Liver (tissue), 9 donors: ENCODE data around the gene RGS12. TPM values are rescaled to one million over a fixed set of nuclear protein-coding genes. Genes with fewer than 3 reads are reported as not detected.

Source experiments
- DNase-seq: peaks from one replicate; pipeline ENCODE4 v3.0.0-alpha.2; 2017; ENCODE audit warnings: low spot score
- H3K27ac ChIP-seq, 2 donors: one replicate each; pipeline ENCODE4 v1.7.0; 2013; ENCODE audit warnings: inconsistent platforms in 2 of 2, low read length in 2 of 2, control low read depth in 1 of 2, low read depth in 1 of 2, mild to moderate bottlenecking in 1 of 2
- H3K27me3 ChIP-seq, 4 donors: one replicate each; pipeline versions ENCODE4 v1.6.1 to v1.7.0; 2013; ENCODE audit warnings: low read length in 3 of 4, inconsistent platforms in 1 of 4, mild to moderate bottlenecking in 1 of 4, moderate library complexity in 1 of 4; ENCODE audit not compliant: control insufficient read depth in 4 of 4, insufficient read depth in 4 of 4
- H3K36me3 ChIP-seq, 4 donors: one replicate each; pipeline versions ENCODE4 v1.6.1 to v1.7.0; 2013; ENCODE audit warnings: low read length in 3 of 4, mild to moderate bottlenecking in 3 of 4, low read depth in 1 of 4, moderate library complexity in 1 of 4; ENCODE audit not compliant: control insufficient read depth in 4 of 4, insufficient read depth in 3 of 4
- H3K4me1 ChIP-seq, 4 donors: one replicate each; pipeline versions ENCODE4 v1.6.1 to v1.7.0; 2013; ENCODE audit warnings: low read length in 3 of 4, mild to moderate bottlenecking in 3 of 4, moderate library complexity in 1 of 4; ENCODE audit not compliant: control insufficient read depth in 4 of 4, insufficient read depth in 4 of 4
- H3K4me3 ChIP-seq, 3 donors: one replicate each; pipeline versions ENCODE4 v1.6.1 to v1.7.0; 2013; ENCODE audit warnings: low read length in 3 of 3, control low read depth in 1 of 3, low read depth in 1 of 3, mild to moderate bottlenecking in 1 of 3
- H3K9ac ChIP-seq, 2 donors: one replicate each; pipeline ENCODE4 v1.7.0; 2013; ENCODE audit warnings: low read length in 2 of 2, mild to moderate bottlenecking in 2 of 2, moderate library complexity in 2 of 2, control low read depth in 1 of 2, low read depth in 1 of 2
- H3K9me3 ChIP-seq, 4 donors: one replicate each; pipeline versions ENCODE4 v1.6.1 to v1.7.0; 2013; ENCODE audit warnings: low read length in 3 of 4; ENCODE audit not compliant: control insufficient read depth in 4 of 4
- EGR1 ChIP-seq, 2 donors: IDR thresholded peaks; 2 replicates each; pipeline ENCODE4 v1.6.1; 2016 to 2018; ENCODE audit warnings: antibody characterized with exemption in 2 of 2, low read depth in 2 of 2
- FOXA2 ChIP-seq: IDR thresholded peaks from 2 replicates; pipeline ENCODE4 v1.6.1; 2016; ENCODE audit warnings: antibody characterized with exemption
- GABPA ChIP-seq, 2 donors: IDR thresholded peaks in 1 of 2; conservative IDR thresholded peaks in 1 of 2; 2 replicates each; pipeline ENCODE4 v1.6.1; 2016; ENCODE audit warnings: antibody characterized with exemption in 2 of 2, mild to moderate bottlenecking in 1 of 2, moderate library complexity in 1 of 2
- HNF4A ChIP-seq, 2 donors: conservative IDR thresholded peaks; 2 replicates each; pipeline ENCODE4 v1.6.1; 2016; ENCODE audit warnings: antibody characterized with exemption in 2 of 2, mild to moderate bottlenecking in 2 of 2
- HNF4G ChIP-seq: IDR thresholded peaks from 2 replicates; pipeline ENCODE4 v1.6.1; 2016; ENCODE audit warnings: antibody characterized with exemption
- JUND ChIP-seq, 2 donors: IDR thresholded peaks; 2 replicates each; pipeline ENCODE4 v1.6.1; 2016; ENCODE audit warnings: antibody characterized with exemption in 2 of 2
- RXRA ChIP-seq, 2 donors: IDR thresholded peaks; 2 replicates each; pipeline ENCODE4 v1.6.1; 2017 to 2018; ENCODE audit warnings: antibody characterized with exemption in 2 of 2, mild to moderate bottlenecking in 1 of 2
- SP1 ChIP-seq: IDR thresholded peaks from 2 replicates; pipeline ENCODE4 v1.6.1; 2018; ENCODE audit warnings: antibody characterized with exemption, mild to moderate bottlenecking
- YY1 ChIP-seq: IDR thresholded peaks from 2 replicates; pipeline ENCODE4 v1.6.1; 2016; ENCODE audit warnings: antibody characterized with exemption, mild to moderate bottlenecking
- WGBS: extraction: QIAGEN DNeasy Blood & Tissue Kit; methylation state at CpG from one replicate; pipeline ENCODE4 v1.1.7; 2013; 5-methylcytosine and 5-hydroxymethylcytosine counted together
- polyA plus RNA-seq, 2 donors: library from polyadenylated mRNA; stranded (reverse) in 1 of 2; unstranded in 1 of 2; fragments of 200-250 nt in 1 of 2; fragments of >200 nt in 1 of 2; fragmentation: Nextera tagmentation in 1 of 2; extraction: Ambion mirVana in 1 of 2; gene quantifications; one replicate each; pipeline versions ENCODE4 v1.2.1 to v1.2.3, GENCODE V29; 2013 to 2015
- total RNA-seq, 2 donors: library from RNA; depleted of rRNA; stranded (reverse); fragments of >200 nt; gene quantifications; one replicate each; pipeline ENCODE4 v1.2.3, GENCODE V29; 2014
- TF ChIP-seq, protein P1 (sequence below): fragments of 150-350 bp; IDR thresholded peaks from 2 replicates; pipeline ENCODE4 v1.5.1; 2017; ENCODE audit warnings: improper control_type of control experiment, low read depth, low read length; ENCODE audit not compliant: missing input control
- TF ChIP-seq, protein P2 (sequence below): IDR thresholded peaks from 2 replicates; pipeline ENCODE4 v1.6.1; 2016; ENCODE audit warnings: antibody characterized with exemption, mild to moderate bottlenecking
- TF ChIP-seq, protein P3 (sequence below): IDR thresholded peaks from 2 replicates; pipeline ENCODE4 v1.6.1; 2016; ENCODE audit warnings: antibody characterized with exemption
- TF ChIP-seq, protein P4 (sequence below): IDR thresholded peaks from 2 replicates; pipeline ENCODE4 v1.6.1; 2016; ENCODE audit warnings: antibody characterized with exemption
- donor health status: healthy.
- donor health status: healthy.
- donor health status: healthy.
- donor health status: healthy.
- donor health status: healthy.

RGS12 gene
- total and polyA plus RNA-seq, 4 donors: 6.4 to 23.2 (median 11.5) TPM

DNA sequence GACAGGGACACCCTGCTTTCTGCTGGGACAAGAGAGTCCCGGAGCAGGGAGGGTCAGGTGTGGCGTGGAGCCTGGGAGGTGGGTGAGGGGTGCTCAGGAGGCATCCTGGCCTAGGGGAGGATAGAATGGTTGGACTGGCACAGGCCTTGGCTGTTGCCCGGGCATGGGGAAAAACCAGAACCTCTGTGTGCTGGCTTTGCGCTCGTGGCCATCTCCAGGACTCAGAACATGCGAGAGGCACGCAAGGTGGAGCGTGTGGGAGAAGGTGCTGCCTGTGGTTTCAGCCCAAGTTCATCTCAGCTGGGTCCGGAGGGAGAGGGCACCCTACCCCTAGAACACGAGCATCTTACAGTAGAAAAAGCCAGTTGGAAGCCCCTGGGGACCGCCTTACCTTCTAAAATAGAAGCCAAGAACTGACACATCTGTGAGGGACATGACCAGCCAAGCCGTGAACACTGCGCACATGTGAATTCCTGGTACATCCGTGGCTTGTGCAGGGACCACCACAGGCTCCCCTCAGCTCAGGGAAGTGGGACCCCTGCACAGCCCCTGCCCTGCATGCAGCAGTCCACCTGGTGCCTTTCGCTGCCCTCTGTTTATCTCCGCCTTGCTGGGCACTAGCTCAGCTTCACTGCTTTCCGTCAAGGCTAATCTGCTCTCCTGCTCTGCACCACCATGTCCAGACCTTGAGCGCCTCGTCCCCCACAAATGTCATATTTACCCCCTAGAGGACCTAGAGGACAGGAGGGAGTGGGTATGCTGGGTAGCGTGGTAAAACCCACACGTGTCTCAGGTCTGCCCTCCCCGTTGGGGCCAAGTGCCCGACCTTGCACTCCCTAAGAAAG, 30.4 kb upstream of the RGS12 start:
- no peak overlapping the region for H3K4me3 ChIP-seq
- no peaks in the 10 kb centered on the region for H3K4me1 ChIP-seq
- no peak overlapping the region for H3K27ac ChIP-seq
- H3K36me3 ChIP-seq: no peaks in the 10 kb centered on the region
- WGBS: 90% methylated on average over 23 of the region's 23 CpGs
- no peak overlapping the region for H3K9ac ChIP-seq
- no peak for TF ChIP-seq YY1
- TF ChIP-seq HNF4G: no peak
- TF ChIP-seq, protein P1, sequence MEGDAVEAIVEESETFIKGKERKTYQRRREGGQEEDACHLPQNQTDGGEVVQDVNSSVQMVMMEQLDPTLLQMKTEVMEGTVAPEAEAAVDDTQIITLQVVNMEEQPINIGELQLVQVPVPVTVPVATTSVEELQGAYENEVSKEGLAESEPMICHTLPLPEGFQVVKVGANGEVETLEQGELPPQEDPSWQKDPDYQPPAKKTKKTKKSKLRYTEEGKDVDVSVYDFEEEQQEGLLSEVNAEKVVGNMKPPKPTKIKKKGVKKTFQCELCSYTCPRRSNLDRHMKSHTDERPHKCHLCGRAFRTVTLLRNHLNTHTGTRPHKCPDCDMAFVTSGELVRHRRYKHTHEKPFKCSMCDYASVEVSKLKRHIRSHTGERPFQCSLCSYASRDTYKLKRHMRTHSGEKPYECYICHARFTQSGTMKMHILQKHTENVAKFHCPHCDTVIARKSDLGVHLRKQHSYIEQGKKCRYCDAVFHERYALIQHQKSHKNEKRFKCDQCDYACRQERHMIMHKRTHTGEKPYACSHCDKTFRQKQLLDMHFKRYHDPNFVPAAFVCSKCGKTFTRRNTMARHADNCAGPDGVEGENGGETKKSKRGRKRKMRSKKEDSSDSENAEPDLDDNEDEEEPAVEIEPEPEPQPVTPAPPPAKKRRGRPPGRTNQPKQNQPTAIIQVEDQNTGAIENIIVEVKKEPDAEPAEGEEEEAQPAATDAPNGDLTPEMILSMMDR: no peak
- TF ChIP-seq, protein P2, sequence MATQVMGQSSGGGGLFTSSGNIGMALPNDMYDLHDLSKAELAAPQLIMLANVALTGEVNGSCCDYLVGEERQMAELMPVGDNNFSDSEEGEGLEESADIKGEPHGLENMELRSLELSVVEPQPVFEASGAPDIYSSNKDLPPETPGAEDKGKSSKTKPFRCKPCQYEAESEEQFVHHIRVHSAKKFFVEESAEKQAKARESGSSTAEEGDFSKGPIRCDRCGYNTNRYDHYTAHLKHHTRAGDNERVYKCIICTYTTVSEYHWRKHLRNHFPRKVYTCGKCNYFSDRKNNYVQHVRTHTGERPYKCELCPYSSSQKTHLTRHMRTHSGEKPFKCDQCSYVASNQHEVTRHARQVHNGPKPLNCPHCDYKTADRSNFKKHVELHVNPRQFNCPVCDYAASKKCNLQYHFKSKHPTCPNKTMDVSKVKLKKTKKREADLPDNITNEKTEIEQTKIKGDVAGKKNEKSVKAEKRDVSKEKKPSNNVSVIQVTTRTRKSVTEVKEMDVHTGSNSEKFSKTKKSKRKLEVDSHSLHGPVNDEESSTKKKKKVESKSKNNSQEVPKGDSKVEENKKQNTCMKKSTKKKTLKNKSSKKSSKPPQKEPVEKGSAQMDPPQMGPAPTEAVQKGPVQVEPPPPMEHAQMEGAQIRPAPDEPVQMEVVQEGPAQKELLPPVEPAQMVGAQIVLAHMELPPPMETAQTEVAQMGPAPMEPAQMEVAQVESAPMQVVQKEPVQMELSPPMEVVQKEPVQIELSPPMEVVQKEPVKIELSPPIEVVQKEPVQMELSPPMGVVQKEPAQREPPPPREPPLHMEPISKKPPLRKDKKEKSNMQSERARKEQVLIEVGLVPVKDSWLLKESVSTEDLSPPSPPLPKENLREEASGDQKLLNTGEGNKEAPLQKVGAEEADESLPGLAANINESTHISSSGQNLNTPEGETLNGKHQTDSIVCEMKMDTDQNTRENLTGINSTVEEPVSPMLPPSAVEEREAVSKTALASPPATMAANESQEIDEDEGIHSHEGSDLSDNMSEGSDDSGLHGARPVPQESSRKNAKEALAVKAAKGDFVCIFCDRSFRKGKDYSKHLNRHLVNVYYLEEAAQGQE: no peak
- no peak for TF ChIP-seq SP1
- TF ChIP-seq HNF4A (conservative IDR thresholded peaks at IDR 0.05): no peak
- no peak for TF ChIP-seq GABPA (IDR thresholded peaks at IDR 0.05 in 1 of 2, conservative IDR thresholded peaks at IDR 0.05 in 1 of 2)
- TF ChIP-seq, protein P3, sequence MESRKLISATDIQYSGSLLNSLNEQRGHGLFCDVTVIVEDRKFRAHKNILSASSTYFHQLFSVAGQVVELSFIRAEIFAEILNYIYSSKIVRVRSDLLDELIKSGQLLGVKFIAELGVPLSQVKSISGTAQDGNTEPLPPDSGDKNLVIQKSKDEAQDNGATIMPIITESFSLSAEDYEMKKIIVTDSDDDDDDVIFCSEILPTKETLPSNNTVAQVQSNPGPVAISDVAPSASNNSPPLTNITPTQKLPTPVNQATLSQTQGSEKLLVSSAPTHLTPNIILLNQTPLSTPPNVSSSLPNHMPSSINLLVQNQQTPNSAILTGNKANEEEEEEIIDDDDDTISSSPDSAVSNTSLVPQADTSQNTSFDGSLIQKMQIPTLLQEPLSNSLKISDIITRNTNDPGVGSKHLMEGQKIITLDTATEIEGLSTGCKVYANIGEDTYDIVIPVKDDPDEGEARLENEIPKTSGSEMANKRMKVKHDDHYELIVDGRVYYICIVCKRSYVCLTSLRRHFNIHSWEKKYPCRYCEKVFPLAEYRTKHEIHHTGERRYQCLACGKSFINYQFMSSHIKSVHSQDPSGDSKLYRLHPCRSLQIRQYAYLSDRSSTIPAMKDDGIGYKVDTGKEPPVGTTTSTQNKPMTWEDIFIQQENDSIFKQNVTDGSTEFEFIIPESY: no peak
- TF ChIP-seq, protein P4, sequence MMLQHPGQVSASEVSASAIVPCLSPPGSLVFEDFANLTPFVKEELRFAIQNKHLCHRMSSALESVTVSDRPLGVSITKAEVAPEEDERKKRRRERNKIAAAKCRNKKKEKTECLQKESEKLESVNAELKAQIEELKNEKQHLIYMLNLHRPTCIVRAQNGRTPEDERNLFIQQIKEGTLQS: no peak
- TF ChIP-seq EGR1 (IDR thresholded peaks at IDR 0.05; ENCODE audit: low read depth in 2 of 2): no peak
- TF ChIP-seq JUND (IDR thresholded peaks at IDR 0.05): no peak
- no peak for TF ChIP-seq FOXA2
- no peak for TF ChIP-seq RXRA (IDR thresholded peaks at IDR 0.05)
- H3K9me3 ChIP-seq: no peaks in the 10 kb centered on the region
- DNase-seq: peak; percentile 29
- H3K27me3 ChIP-seq: no peaks in the 10 kb centered on the region
